GM21390 (cell line): ENCODE data around the gene GOLIM4.
"Not testable (repeated sequence)": the region's sequence is repeated elsewhere in the genome, so short reads cannot be mapped to it uniquely, and the experiment has no call there.

Source experiments
- ATAC-seq: cut with Tn5 transposase; IDR thresholded peaks from one replicate; pipeline ENCODE4 v1.9.1; 2021; ENCODE audit not compliant: unreplicated experiment

The GOLIM4 gene

DNA sequence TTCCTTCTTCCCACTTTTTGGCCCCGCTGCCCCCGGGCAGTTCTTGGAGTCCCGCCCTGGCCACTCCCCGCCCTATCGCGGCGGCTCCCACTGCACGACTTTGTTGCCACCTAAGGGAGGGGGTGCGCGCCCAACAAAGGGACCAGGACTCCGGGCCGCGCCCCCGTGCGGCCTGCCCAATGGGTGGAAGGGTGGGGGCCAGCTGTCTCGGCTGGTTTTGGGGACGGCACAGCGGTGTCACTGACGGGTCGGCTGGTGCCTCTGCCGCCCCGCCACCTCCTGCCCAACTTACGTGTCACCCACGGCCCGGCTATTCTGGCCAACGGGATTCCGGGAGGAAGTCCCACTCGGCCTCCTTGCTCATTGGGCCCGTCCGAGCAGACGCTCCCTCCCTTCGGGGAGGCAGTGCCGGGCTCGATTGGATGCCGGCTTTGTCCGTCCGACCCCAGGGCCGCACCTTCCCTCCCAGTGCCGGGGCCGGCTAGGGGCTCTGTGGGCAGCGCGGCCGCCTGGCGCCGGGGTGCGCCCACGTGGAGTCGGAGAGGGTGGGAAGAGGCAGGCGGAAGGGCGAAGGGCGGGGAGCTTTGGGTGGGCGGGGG lies at the start of gene GOLIM4:
TSS of gene GOLIM4 (minus strand) at position 314 of the 599 bp plus-strand sequence. CDS start 639 bp downstream, outside the sequence.
- peak; percentile 81 for ATAC-seq

DNA sequence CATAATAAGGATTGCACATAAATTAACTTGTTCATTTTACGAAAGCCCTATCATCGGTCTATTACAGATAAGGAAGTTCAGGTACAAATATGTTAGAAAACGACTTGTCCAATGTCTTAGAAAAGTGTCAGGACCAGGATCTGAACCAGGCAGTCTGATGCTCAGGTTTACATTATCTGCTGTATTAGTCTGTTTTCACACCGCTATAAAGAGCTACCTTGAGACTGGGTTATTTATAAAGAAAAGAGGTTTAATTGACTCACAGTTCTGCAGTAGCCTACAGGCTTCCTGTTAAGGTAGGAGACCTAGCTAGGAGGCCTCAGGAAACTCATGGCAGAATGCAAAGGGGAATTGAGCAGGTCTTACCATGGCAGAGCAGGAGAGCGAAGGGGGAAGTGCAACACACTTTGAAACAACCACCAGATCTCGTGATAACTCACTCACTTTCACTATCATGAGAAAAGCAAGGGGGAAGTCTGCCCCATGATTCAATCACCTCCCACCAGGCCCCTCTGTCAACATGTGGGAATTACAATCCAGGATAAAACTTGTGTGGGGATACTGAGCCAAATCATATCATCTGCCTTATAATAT lies 45.8 kb upstream of the GOLIM4 start:
- ATAC-seq: no peak

DNA sequence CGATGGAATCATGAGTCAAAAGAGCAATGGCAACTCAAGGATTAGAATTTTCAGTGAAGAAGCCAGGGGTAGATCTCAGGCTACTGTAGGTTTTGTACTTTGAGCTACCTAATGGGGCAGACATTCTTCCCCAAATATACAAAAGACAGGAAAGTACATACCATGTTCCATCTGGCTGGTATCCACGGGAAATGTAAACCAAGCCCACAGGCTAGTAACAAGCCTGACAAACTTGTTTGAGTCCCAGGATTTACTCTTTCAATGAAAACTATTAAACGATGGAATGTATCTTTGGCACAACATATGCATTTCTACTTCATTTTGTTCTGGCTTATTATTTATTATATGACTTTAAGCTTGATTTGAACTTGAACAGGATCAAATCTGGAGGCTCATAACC lies 44.2 kb upstream of the GOLIM4 start:
- ATAC-seq: no peak

DNA sequence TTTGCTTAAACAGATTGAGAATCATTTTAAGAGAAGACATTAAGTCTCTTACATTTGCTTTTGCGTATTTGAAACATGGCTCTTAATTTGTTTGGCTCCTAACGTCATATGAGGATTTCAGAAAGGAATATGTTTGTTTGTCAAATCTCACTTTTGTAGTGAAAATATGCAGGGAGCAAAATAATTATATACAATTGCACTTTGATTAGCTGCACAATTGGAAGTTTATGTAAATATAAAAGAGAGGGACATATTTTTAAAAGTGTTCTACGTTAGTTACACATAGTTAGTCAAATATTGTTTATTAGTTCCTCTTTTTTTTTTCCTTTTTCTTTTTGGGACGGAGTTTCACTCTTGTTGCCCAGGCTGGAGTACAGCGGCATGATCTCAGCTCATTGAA lies 42.7 kb upstream of the GOLIM4 start:
- no peak for ATAC-seq

DNA sequence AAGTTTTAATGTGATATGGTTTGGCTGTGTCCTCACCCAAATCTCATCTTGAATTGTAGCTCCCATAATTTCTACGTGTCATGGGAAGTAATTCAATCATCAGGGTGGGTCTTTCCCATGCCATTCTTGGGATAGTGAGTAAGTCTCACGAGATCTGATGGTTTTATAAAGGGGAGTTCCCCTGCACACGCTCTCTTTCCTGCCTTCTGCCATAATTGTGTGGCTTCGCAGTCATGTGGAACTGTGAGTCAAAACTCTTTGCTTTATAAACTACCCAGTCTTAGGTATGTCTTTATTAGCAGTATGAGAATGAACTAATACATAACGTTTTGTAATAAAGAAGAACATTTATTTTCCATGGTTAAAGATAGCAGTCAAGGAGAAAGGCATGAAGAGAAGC lies 39.2 kb upstream of the GOLIM4 start:
- ATAC-seq: peak; percentile 89

- not testable (repeated sequence) for ATAC-seq
Observed at GRCh38 chr3:168130250-168130649, 34.5 kb upstream of the GOLIM4 start.

GRCh38 chr3:168128463-168128862 lies 32.7 kb upstream of the GOLIM4 start:
- not testable (repeated sequence) for ATAC-seq

DNA sequence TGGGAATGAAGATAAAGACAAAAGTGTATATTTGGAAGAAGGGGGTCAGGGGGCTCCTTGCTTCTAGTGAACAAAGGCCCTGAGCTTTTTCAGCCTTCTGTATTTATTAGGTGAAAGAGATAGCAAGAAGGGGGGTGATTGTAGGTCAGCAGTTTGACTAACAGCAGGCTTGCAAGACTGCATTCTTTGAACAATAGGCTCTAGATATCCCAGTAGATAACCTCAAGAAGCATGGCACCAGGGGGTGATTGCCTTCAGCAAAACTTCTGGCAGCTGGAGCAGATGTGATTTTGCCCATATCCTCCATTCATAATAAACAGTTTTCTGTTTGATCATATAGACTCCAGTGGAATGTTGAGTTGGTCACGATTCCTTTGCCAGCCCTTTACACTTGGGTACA lies 31.7 kb upstream of the GOLIM4 start:
- no peak for ATAC-seq

- no peak for ATAC-seq
Observed at GRCh38 chr3:168124791-168125190, 29.1 kb upstream of the GOLIM4 start.

DNA sequence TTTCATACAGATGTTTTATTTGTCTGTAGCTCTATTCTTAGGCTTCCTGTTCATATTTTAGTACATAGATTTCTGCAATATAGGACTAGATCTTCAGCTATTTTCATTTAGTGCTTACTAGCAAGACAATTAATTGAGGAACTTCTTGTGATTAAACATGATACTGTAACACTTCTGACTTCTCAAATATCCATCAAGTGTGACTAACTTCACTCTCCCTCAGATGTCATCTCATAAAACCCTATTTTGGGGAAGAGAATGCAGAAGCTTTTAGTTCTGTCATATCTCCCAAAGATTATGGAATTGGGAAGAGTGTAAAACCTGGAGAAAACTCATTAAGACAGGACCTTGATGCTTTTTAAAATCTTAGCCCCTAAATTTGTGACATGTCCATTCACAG lies 28.6 kb upstream of the GOLIM4 start:
- ATAC-seq: no peak

- ATAC-seq: no peak
Observed at GRCh38 chr3:168123201-168124176, 27.8 kb upstream of the GOLIM4 start.

DNA sequence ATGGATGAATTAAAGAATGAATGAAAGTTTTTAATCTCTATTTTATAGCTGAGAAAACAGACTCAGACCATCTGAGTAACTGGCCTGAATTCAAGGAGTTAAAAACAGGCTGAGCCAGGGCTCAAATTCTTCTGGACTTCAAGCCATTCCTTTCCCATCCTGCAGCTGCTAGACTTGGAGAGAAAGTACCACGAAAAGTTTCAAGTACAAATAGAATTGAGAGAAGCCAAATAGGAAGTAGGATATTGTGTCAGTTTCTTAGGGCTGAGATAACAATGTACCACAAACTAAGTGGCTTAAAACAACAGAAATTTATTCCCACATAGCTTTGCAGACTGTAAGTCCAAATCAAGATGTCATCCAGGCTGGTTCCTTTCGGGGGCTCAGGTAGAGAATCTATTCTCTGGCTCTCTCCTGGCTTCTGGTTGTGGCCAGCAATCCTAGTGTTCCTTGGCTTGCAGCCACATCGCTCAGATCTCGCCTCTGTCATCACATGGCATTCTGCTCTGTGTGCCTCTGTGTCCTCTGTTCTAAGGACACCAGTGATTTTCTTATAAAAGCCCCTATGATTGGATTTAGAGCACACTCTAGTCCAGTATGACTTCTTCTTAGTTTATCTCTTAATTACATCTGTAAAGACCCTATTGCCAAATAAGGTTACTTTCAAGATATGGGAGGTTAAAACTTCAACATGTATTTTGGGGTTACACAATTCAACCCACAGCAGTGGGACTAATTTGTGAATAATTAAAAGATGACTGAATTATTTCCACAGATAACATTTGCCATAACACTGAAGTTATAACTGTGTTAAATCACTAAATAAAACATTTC lies 25.7 kb upstream of the GOLIM4 start:
- no peak for ATAC-seq

GRCh38 chr3:168117853-168118313 lies 22.2 kb upstream of the GOLIM4 start:
- ATAC-seq: no peak

DNA sequence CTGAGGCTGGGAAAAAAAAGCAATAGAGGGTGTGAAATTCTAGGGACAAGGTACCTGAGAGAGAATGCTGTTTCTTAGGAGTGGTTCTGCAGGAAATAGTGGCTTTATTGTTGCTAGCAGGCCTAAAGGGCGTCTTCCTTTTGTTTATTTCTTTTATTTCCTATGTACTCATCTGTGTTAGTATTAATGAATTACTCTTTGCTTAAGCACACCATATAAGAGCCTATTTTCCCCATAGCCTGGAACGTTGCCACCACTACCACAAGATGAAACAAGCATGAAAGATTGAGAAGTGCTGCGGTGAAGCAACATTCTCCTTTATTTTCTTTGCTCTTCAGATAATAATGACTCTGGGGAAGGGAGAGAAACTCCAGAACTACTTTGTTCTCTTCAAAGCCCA lies 21.3 kb upstream of the GOLIM4 start:
- ATAC-seq: no peak

GRCh38 chr3:168116279-168116678 lies 20.6 kb upstream of the GOLIM4 start:
- no peak for ATAC-seq

DNA sequence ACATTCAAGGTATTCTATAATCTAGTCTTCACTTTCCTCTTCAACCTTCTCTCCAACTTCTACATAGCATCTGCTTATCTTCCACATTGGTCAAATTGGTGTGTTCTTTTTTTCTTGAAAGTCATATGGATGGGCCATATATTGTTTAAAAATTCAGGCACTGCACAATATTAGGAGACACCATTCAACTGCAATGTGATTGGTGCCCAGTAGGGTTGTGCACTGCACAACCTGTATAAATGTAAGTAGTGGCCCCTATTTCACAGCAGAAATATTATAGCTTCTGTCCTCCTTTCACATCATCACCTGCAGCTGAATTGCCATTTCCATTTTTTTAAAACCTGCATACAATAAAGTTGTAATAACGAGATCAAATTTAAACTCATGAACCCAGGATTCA lies 18.1 kb upstream of the GOLIM4 start:
- ATAC-seq: no peak

DNA sequence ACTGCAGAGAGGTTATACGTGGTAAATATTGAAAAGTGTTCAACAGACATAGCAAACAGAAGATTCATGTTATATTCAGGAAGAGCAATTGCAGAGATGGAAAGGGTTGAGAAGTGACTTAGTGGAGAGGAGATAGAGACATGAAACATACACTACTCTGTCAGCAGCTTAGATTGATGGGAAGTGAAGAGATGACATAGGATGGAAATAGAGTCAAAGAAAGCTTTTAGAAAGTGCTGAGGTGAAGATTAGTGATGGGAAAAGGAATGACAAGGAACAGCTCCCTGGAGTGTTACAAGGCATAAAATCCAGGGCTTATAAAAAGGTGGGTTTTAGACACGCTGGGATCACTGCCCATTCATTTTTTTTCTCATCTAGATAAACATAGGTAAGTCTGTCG lies 17.2 kb upstream of the GOLIM4 start:
- no peak for ATAC-seq

DNA sequence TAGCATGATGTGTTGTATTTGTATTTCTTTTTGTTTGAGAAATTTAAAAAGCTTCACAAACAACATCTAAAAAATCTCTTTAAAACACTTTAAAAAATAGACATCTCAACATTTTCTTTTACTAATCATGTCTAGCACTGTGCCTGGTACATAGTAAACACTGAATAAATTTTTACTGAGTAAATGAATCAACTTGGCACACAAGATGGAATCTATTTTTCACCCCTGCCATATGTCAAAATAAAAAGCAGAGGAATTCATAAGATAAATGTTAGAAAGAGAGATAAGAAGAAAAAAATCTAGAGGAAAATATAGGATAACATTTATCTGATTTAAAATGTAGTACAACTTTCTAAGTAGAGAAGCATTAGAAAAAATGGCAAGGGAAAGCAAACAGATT lies 8.6 kb upstream of the GOLIM4 start:
- no peak for ATAC-seq

- no peak for ATAC-seq
Observed at GRCh38 chr3:168102735-168103410, 7.1 kb upstream of the GOLIM4 start.

DNA sequence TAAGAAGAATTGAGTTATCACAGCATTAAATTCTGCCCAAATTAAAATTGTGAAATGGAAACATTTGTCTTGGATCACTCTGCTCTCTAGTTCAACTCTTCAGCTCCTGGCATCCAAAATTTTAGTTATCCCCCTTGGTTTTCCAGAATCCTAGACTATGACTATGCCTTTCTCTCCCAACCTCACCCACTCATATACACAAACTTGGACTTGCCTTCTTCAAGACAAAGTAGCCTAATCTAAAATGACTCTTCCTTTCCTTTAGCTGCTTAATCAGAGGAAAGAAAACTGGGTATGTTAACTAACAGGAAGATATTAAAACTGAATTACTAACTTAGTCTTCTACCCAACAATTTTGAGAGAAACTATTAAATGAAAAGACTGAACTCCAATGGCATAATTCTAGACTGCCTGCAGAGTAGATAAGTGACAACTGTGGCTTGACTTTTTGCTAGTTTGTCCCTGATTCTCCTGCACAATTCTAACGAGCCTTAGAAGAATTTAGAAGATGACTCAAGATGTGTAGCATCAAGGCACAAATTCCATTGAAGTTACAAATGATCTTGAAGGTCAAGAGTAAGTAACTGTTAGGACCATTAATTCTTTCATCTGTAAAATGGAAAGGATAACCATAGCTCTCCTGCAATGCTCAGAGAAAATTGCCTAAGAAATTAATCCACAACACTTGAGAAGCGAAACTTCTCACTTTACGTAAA lies 5.2 kb upstream of the GOLIM4 start:
- no peak for ATAC-seq
